Transverse colon (tissue), 4 donors: ENCODE measurements around the gene SIRT2. TPM values are rescaled to one million over a fixed set of nuclear protein-coding genes. Genes with fewer than 3 reads are reported as not detected.

Source experiments
- DNase-seq: peaks from one replicate; pipeline ENCODE4 v3.0.0-alpha.2; 2019
- H3K27ac ChIP-seq, 4 donors: fragments of 200-600 bp; sonication (generic); 2 replicates each; pipeline ENCODE4 v1.5.1; 2016 to 2018; ENCODE audit warnings: inconsistent platforms in 4 of 4
- H3K27me3 ChIP-seq: fragments of 200-600 bp; sonication (generic); 2 replicates; pipeline ENCODE4 v1.5.1; 2017; ENCODE audit warnings: inconsistent platforms
- H3K36me3 ChIP-seq, 4 donors: fragments of 200-600 bp; sonication (generic); 2 replicates each; pipeline ENCODE4 v1.5.1; 2017 to 2019; ENCODE audit warnings: inconsistent platforms in 4 of 4
- H3K4me1 ChIP-seq, 4 donors: fragments of 200-600 bp; sonication (generic); 2 replicates each; pipeline ENCODE4 v1.5.1; 2017 to 2020; ENCODE audit warnings: inconsistent platforms in 4 of 4
- H3K4me3 ChIP-seq, 4 donors: fragments of 200-600 bp; sonication (generic); 1 replicate in 1 of 4; 2 replicates in 3 of 4; pipeline versions ENCODE4 v1.5.1 to v1.6.1; 2017 to 2019; ENCODE audit warnings: inconsistent platforms in 4 of 4
- H3K9me3 ChIP-seq, 2 donors: fragments of 200-600 bp; sonication (generic); 2 replicates each; pipeline ENCODE4 v1.5.1; 2017 to 2019; ENCODE audit warnings: inconsistent platforms in 2 of 2
- EP300 ChIP-seq: sonication (generic); formaldehyde crosslinking; IDR thresholded peaks from one replicate; pipeline ENCODE4 v1.6.1; 2017; ENCODE audit warnings: antibody characterized with exemption, low read depth
- POLR2A ChIP-seq: fragments of 450-650 bp; IDR thresholded peaks from one replicate; pipeline ENCODE4 v1.6.1; 2016; ENCODE audit warnings: antibody characterized with exemption, mild to moderate bottlenecking, moderate library complexity
- POLR2AphosphoS5 ChIP-seq, 3 donors: sonication (generic); formaldehyde crosslinking; IDR thresholded peaks; one replicate each; pipeline ENCODE4 v1.6.1; 2016; ENCODE audit warnings: antibody characterized with exemption in 3 of 3
- WGBS, 2 donors: methylation state at CpG; one replicate each; pipeline ENCODE4 v1.1.5; 2018; ENCODE audit warnings: low coverage in 1 of 2; 5-methylcytosine and 5-hydroxymethylcytosine counted together
- in situ Hi-C, 4 donors: fragments of 200-750 bp; cut with MboI; loops; one replicate each; pipeline versions ENCODE4 v1.15.0 to v1.15.1; 2017; ENCODE audit warnings: low sequenced_read_pairs in 3 of 4, low pct_ligation_motif_present in 1 of 4, low pct_unique_long_range_greater_than_20kb in 1 of 4
- intact Hi-C: fragments of 100-400 bp; cut with DNase I; formaldehyde crosslinking; loops from one replicate; pipeline ENCODE4 v1.15.1; 2023; ENCODE audit warnings: low total_unique reads
- total RNA-seq, 4 donors: library from RNA; depleted of rRNA; stranded (reverse); fragments of >200 nt; gene quantifications; one replicate each; pipeline ENCODE4 v1.1.0, GENCODE V29; 2016
- TF ChIP-seq, protein P1 (sequence below), 5 experiments: fragments of 200-600 bp in 3 of 5; fragments of 450-650 bp in 2 of 5; sonication (generic) in 3 of 5; IDR thresholded peaks; 1 replicate in 2 of 5; 2 replicates in 3 of 5; pipeline ENCODE4 v1.5.1; 2016 to 2017; ENCODE audit warnings: antibody characterized with exemption in 5 of 5, inconsistent platforms in 3 of 5, mild to moderate bottlenecking in 2 of 5, moderate library complexity in 1 of 5

Gene SIRT2
- total RNA-seq, 4 donors from 2014 or later: 56.3 to 128 (median 64.2) TPM

DNA sequence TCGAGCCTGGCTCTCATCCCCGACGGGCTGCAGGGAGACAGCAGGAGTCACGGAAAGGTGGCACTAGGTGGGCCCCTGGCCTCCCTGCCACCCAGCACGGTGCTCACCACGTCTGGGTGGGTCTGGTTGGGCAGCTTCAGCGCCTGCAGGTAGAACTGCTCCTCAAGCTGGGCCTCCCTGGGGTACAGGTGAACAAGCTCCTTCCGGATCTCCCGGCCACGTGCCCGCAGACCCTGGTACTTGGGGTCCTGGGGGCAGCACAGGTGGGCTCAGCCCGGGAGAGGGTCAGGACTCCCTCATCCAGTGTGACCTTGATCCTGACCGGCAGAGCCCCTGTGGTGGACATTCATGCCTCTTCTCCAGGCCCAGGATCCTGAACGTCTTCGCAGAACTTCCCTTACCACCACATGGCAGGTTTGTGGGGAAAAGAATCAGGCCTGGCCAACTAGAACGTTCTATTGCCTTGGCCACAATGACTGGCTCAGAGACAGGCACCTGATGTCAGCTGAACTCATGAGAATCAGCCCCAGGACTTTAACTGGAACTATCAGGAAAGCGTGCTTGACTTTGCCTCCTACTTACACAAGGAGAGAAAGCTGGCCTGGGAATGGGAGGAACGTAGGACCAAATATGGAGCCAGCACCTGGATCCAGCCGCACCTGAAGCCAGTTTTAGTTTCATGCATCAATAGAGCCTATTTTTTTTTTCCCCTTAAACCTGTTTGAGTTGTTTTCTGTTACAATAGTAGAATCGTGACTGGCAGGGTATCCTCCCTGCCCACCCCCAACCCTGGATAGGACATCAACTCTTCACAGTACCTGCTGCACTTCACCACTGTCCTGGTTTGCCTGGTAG is 22.2 kb upstream of the SIRT2 start:
- intact Hi-C loops (no loop called here), in situ Hi-C loops (no loop called here)
- TF ChIP-seq EP300 (no peak), POLR2AphosphoS5 (IDR thresholded peaks at IDR 0.05) (no peak), POLR2A (no peak)
- TF ChIP-seq, protein P1, sequence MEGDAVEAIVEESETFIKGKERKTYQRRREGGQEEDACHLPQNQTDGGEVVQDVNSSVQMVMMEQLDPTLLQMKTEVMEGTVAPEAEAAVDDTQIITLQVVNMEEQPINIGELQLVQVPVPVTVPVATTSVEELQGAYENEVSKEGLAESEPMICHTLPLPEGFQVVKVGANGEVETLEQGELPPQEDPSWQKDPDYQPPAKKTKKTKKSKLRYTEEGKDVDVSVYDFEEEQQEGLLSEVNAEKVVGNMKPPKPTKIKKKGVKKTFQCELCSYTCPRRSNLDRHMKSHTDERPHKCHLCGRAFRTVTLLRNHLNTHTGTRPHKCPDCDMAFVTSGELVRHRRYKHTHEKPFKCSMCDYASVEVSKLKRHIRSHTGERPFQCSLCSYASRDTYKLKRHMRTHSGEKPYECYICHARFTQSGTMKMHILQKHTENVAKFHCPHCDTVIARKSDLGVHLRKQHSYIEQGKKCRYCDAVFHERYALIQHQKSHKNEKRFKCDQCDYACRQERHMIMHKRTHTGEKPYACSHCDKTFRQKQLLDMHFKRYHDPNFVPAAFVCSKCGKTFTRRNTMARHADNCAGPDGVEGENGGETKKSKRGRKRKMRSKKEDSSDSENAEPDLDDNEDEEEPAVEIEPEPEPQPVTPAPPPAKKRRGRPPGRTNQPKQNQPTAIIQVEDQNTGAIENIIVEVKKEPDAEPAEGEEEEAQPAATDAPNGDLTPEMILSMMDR (IDR thresholded peaks at IDR 0.05): no peak
- no peak for DNase-seq
- H3K27ac ChIP-seq: no peak overlapping the region
- no peaks in the 10 kb centered on the region for H3K4me1 ChIP-seq
- 87 to 100% methylated on average over 1 to 16 of the region's 20 CpGs for WGBS, 2 donors
- H3K27me3 ChIP-seq: no peaks in the 10 kb centered on the region
- no peaks in the 10 kb centered on the region for H3K9me3 ChIP-seq
- H3K4me3 ChIP-seq: no peak overlapping the region
- peaks cover 0 to 14% (median 0%) of the 10 kb centered on the region in 4 donors for H3K36me3 ChIP-seq

DNA sequence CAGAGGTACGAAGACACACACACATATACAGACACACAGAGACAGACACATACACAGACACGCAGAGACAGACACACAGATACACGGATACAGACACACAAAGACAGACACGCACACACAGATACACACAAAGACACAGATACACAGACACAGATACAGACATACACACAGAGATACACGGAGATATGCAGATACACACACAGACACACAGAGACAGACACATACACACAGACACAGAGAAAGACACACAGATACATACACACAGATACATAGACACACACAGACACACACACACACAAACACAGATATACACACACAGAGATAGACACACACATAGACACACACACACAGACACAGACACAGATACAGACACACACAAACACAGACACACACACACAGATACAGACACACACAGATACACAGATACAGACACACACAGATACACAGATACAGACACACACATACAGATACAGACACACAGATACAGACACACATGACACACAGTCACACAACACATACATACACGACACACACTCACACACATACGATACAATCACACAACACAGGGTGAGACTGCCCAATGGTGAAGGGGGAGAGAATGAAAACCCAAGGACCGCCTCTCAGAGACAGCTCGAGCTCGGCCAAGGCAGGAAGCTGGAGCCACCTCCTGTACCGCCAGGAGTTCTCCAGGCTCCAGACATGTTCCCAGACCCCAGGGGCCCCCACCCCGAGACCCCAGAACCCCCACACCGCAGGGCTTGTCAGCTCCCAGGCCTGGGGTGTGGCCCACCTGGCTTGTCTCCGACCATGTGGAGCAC is 21.4 kb upstream of the SIRT2 start:
- in situ Hi-C loops (no loop called here), intact Hi-C loops (no loop called here)
- 63 to 76% methylated on average over 2 to 14 of the region's 14 CpGs for WGBS, 2 donors
- H3K36me3 ChIP-seq: peaks cover 0 to 14% (median 0%) of the 10 kb centered on the region in 4 donors
- no peaks in the 10 kb centered on the region for H3K9me3 ChIP-seq
- H3K27ac ChIP-seq: no peak overlapping the region
- DNase-seq: no peak
- H3K4me3 ChIP-seq: no peak overlapping the region
- no peak for TF ChIP-seq POLR2AphosphoS5 (IDR thresholded peaks at IDR 0.05)
- TF ChIP-seq, protein P1 (IDR thresholded peaks at IDR 0.05): no peak
- TF ChIP-seq POLR2A: no peak
- no peak for TF ChIP-seq EP300
- no peaks in the 10 kb centered on the region for H3K4me1 ChIP-seq
- no peaks in the 10 kb centered on the region for H3K27me3 ChIP-seq

DNA sequence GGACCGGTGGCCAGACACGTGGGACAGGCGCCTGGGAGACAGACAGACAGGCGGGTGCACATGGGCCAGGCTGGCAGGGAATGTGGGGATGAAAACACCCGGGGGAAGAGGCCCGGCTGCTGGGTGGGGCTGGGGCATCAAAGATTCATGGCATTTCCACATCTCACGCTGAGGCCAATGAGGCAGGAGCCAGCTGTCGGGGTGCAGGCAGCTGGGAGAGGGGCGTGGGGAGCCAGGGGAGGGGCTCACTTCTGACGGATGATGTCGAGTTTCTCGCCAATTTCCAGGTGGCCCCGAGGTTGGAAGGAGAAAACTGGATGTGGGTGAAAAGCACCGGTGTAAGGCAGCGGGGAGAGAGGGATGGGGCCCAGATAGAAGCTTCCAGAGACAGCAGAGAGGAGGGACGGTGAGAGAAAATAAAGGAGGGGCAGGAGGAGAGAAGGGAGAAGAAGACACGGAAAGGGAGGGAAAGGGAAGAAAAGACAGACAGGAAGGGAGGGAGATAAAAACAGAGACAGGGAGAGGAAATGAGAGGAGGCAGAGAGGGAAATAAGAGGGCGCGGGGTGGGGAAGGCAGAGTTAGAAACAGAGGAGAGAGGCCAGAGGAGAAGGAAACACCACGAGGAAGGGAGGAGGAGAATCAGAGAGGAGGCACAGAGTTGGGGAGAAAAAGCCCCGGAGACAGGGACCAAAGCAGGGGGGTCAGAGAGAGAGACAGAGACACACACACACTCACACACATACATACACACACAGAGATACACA is 20.6 kb upstream of the SIRT2 start:
- H3K36me3 ChIP-seq: peaks cover 0 to 8% (median 0%) of the 10 kb centered on the region in 4 donors
- intact Hi-C loops (no loop called here), in situ Hi-C loops (no loop called here)
- no peak overlapping the region for H3K27ac ChIP-seq
- H3K4me1 ChIP-seq: no peaks in the 10 kb centered on the region
- H3K9me3 ChIP-seq: no peaks in the 10 kb centered on the region
- no peak for DNase-seq
- TF ChIP-seq POLR2AphosphoS5 (IDR thresholded peaks at IDR 0.05) (no peak), POLR2A (no peak), EP300 (no peak)
- TF ChIP-seq, protein P1 (IDR thresholded peaks at IDR 0.05): no peak
- no peak overlapping the region for H3K4me3 ChIP-seq
- WGBS, 2 donors: 68 to 71% methylated on average over 14 to 21 of the region's 21 CpGs
- no peaks in the 10 kb centered on the region for H3K27me3 ChIP-seq

DNA sequence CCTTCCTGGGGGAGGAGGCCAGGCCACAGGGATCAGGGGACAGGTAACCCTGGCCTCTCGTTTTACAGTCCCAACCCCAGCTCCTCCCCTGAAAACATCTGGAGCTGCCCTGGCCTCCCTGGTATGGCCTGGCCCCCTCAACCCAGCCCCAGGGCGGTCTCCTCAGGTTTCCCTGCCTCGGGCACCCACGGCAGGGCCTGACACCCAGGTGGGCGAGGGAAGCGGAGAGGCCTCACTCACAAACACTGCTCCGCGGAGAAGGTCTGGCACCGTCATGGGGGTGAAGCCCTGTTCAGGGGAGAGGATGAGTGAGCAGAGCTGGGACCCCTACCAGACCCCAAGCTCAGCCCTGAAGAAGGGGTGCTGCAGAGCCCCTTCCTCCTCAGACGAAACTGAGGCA is 19.1 kb upstream of the SIRT2 start:
- WGBS, 2 donors: 88 to 100% methylated on average over 3 to 9 of the region's 10 CpGs
- DNase-seq: no peak
- Histone ChIP-seq H3K4me1 (no peaks in the 10 kb centered on the region), H3K4me3 (no peak overlapping the region), H3K9me3 (no peaks in the 10 kb centered on the region), H3K36me3 (no peaks in the 10 kb centered on the region), H3K27ac (no peak overlapping the region), H3K27me3 (no peaks in the 10 kb centered on the region)
- intact Hi-C loops: no loop called here
- in situ Hi-C loops: no loop called here
- TF ChIP-seq, protein P1 (IDR thresholded peaks at IDR 0.05): no peak
